GM19455 (cell line): ENCODE data around the gene SRXN1.
A peak's percentile ranks its signal among the peaks of the same experiment; 100 is the strongest.
"Not testable (repeated sequence)": the region's sequence is repeated elsewhere in the genome, so short reads cannot be mapped to it uniquely, and the experiment has no call there.

Experiments
- ATAC-seq: cut with Tn5 transposase; IDR thresholded peaks from one replicate; pipeline ENCODE4 v1.9.1; 2021; ENCODE audit not compliant: unreplicated experiment

The SRXN1 gene

DNA sequence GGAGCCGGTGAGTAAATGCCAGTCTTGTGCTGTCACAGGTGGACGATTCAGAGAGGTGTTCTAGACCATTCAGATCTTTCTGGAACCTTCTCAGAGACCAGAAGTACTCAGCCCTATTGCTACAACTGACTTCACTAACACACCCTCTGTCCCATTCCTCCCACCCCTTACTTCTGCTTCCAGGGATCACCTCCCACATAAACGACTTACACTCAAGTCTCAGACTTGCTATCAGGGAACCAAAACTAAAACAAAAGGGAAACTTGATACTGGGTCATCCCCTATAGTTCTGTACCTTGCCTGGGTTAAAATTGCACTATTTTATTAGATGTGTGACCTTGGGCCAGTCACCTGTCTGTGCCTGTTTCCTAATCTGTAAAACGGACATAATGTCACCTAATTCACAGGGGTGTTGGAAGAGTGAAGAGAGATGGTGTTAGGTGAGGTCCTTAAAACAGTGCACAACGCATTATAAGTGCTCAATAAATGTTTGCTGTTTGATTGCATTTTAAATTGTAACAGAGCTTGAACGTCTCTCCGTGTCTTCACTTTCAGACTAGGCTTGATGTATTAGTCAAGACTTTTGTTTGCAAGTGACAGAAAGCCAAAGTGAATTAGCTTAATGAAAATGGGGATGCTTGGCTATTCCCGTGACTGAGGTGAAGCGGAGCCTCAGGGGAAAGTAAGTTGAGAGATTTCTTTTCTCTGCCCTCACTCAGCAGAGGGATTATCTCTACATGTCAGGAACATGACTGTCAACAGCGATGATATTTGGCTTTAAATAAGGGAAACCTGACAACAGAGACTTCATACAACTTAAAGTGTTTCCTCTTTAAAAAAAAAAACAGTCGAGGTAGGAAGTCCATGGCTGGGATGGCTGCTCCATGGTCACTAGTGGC lies 3.0 kb upstream of the SRXN1 start:
- ATAC-seq: no peak

DNA sequence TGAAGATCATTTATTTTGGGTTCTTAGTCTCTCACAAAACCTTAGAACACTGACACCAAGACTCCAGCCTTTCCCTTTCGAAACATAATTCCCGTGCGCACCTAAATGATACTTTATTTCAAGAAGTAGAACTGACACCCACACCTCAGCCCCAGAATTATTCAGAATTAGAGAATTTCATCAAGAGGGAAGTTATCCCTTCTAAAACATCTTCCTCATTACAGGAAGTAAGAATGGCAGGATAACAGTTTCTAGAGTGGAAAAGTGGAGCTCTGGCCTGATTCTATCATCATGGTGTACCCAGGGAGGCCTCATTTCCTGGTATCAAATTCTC lies 1.4 kb upstream of the SRXN1 start:
- no peak for ATAC-seq

DNA sequence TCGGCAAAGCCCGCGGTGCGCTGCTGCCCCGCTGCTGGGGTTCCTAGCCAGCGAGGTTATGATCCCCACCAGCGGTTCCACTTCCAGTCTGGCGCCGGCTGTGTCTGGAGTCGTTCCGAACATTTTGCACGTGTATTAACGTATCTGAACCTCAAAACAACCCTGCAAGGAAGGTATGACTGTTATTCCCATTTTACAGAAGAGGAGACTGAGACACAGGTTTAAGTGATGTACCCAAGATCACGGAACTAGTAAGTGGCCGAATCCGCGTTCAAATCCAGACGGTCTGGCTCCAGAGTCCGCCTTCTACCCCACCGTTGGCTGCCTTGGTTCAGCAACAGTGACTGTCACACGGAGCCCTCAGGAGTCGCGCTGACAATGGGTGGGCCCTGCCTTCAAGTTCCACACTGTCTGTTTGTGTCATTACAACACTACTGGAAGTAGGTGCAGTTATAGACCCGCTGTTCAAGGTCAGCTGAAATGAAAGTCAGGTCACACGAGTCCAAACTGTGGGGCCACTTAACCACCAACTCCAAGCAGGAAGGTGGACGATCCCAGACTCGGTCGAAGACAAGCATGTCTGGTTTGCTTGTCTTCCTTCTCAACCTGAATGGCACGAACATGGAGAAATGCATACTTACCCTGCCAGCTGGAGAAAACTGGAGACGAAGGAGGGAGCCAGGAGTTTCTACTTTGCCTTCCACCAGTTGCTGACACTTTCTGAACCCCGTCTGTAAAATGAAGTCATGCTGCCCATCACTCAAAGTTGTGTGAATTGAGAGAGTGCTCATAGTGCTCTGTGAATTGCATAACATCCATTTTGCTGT lies 803 bp upstream of the SRXN1 start:
- ATAC-seq: no peak

DNA sequence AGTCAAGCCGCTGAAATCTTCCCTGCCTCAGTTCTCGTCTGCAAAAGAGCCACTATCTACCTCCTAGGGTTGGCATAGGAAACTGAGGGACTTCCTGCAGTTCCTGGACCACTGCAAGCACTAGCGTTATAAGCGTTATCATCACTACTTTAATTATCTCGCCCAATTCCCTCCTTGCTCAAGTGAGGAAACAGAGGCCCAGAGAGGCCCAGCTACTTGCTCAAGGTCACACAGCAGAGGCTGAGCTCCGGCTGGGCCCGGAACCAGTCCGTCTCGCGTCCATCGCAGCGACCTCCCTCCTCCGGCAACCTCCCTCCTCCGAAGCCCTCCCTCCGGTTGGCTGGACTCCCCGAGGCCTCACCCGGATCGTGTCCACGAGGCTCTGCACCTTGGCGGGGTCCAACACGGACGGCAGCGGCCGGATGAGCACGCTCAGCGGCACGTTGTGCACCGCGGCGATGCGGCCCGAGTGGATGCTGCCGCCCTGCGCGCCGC lies 338 bp downstream of the SRXN1 start:
- peak; percentile 32 for ATAC-seq

DNA sequence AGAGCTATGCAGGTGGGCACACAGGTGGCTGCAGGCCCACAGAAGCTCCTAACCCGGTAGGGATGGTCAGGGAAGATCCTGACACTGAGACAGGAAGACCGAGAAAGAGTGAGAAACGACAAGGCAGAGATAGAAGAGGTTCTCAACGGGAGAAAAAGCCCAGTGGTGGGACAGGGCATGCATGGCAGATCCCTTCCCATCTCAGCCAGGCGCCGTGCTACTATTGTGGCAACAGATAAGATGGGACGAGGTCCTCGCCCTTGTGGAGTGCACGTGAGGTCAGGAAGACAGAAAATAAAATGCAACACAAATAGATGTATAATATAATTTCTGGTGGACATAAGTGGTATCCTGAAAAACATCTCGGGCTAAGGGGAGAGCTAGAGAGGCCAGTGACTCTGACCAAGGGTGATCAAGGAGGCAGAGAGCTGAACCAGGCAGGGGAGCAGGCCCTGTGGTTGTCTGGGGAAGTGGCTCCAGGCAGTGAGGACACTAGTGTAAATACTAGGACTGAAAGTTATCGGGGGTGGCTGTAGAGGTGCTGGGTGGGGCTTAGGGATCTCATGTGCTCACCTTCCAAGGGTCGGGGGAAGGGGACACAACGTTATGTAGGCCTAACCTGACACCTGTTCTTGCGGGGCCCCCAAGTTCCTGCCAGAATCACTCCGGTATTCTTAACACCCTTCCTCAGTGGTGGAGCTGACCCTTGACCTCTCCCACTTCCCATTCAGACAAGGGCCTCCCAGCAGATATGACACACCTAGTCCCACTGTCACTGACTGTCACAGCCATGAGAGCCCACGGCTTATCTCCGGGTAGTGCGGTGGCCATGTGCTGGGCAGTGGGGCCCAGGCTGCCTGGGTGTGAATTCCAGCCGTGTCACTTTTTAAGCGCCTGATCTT lies 1.0 kb downstream of the SRXN1 start:
- ATAC-seq: no peak

DNA sequence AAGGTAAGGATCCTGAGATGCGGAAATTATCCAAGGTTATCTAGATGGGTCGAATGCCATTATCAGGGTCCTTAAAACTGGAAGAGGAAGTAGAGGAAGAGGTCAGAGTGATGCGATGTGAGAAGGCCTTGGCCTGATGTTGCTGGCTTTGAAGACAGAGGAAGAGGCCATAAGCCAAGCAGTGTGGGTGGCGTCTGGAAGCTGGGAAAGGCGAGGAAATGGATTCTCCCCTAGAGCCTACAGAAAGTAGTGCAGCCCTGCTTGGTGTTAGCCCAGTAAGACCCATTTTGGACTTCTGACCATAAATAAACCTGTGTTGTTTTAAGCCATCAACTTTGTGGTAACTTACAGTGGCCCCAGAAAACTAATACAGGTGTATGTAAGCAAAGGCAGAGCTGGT lies 2.0 kb downstream of the SRXN1 start:
- no peak for ATAC-seq

DNA sequence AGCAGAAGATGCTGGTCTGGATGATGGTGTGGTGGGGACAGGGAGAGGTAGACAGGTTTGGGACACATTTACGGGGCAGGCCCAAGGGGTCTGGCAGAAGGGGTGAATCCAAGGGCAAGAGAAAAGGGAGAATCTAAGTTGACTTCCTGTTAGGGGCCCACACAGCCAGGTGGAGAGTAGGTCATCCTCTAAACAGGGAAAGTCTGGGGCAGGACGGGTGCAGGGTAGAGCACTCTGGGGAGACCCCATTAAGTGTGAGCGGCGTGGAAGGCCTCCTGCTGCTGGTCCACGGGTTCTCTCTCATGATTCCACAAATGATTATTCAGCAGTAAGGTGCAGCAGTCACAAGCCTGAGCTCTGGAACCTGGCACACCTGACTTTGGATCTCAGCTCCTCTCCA lies 2.7 kb downstream of the SRXN1 start:
- no peak for ATAC-seq

DNA sequence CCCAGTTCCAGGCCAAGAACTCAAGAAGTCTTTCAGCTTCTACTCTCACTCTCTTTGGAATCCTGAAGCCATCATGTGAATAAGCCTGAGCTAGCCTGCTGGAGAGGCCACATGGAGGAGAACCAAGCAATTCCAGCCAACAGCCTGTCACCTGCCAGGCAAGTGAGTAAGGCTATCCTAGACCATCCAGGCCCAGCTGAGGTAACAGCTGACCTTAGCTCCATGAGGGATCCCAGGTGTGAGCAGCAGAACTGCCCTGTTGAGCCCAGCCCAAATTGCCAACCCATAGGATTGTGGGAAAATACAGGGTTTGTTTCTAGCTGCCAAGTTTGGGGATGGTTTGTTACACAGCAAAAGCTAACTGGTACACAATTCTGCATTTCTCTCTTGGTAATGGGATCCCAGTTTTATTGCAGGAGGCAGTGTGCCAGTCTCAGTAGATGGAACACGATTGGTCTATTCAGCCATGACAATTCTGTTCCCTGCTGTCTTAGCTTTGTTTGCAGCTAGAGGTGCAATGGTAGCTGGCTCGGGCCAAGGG lies 5.5 kb downstream of the SRXN1 start:
- ATAC-seq: no peak

DNA sequence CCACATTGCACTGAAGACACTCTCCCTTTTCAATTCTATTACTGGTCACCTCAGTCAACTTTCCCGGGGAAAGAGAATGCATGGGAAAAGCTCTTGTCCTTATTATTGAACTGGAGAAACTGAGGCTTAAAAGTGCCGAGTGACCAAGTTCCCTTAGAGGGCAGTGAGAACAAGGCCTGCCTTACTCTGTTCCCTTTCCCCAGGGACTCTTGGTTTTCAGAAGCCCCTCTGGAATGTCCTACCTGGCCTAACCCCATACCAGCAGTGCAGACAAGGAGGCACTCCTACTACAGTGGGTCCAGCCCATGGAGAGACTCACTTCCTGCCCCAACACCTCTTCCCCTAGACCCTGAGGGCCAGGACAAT lies 6.1 kb downstream of the SRXN1 start:
- no peak for ATAC-seq

DNA sequence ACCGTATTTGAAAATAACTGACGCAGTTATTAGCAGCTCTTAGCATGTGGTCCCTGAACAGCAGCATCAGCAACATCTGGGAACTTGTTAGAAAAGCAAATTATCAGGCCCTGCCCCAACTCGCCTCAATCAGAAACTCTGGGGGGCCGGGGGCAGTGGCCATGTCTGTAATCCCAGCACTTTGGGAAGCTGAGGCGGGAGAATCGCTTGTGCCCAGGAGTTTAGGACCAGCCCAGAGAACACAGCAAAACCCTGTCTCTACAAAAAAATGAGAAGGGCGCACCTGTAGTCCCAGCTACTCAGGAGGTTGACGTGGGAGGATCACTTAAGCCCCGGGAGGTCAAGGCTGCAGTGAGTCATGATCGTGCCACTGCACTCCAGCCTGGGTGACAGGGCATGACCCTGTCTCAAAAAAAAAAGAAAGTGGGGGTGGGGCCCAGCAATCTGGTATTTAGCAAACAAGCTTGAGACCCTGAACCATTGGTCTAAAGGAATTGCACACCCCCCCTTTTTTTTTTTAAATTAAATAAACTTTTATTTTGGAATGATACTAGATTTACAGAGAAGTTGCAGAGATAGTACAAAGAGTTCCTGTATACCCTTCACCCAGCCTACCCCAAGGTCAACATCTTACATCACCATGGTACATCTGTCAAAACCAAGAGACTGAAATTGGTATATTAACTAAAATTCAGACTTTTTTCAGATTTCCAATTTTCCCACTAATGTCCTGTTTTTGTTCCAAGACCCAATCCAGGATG lies 6.7 kb downstream of the SRXN1 start:
- ATAC-seq: no peak

DNA sequence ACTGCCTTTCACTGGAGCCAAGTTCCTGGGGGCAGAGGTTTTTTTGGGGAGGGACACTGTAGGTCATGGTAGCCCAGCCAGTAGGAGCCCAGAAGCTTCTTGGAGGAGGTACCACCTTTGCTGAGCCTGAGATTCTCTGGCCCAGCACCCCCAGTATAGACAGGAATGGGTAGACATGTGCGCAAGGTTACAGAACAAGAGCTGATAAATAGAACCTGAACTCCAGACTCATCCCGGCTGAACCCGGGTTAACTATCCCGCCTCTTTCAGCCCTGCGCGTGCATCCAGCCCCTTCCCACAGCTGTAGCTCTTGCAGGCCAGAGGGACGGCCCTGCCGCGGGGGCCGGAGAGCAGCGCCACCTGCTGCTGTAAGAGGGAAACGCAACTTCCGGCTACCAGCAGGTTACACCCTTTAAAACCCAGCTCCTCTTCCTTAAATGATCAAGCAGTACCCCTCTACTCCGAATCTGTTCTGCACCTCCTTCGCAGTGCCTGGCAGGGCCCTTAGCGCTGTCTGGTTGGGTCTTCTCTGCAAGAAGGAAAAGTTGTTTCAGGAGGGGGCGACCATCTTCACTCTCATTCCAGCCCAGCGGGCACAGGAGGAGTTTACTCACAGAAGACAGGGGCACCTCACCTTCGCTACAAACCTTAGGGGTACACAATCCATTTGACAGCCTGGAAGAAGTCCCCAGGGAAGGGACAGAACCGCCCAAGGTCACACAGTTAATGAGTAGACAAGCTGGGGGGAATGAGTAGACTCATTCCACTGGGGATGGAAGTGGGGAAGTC lies 7.5 kb downstream of the SRXN1 start:
- ATAC-seq: peak; percentile 68

DNA sequence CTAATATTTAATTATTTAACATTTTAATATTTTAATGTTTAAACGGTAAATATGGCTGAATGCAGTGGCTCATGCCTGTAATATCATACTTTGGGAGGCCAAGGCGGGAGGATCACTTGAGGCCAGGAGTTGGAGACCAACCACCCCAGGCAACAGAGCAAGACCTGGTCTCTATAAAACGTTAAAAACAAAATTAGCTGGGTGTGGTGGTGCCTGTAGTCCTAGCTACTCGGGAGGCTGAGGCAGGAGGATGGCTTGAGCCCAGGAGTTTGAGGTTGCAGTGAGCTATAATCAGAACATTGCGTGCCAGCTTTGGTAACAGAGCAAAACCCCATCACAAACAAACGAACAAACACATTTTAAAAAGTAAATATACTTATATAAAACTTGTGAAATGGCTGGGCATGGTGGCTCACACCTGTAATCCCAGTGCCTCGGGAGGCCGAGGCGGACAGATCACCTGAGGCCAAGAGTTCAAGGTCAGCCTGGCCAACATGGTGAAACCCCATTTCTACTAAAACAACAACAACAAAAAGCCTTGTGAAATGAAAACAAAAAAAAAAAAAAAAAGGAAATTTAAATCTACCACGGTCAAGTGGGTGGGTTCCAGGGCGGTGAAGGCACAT lies 8.2 kb downstream of the SRXN1 start:
- no peak for ATAC-seq

DNA sequence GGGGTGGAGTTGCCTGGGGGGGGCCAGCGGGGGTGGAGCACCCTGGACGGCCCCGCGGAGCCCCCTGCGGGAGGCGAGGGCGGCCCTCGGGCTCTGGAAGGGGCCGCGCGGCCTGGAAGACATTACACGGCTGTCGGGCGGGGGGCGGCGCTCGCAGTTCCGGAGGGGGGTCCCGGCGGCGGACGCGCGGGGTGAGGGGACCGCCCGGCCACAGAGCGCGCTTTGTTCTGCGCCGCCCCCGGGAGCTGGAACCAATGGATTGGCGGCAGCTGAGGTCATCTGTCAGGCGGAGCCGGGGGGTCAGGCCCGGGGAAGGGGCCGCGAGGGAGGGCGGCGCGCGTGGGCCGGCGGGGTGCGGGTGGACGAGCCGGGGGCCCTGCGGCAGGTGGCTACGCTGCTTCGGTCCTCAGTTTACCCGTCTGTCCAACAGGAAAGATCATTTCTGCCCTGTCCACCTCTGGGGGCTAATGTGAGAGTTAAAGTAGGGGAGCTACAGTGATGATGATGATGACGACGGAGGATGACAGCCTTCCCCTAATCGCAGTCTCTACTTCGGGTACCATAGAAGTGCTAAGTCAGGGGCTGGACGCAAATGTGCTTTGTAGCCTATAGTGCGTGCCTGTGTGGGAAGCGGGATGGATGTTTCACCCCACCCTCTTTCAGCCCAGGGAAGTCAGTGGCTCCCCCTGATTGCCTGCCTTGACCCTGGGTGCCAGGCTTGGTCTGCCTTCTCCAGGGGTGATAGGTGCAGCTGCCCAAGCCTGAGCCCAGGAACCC lies 10.4 kb downstream of the SRXN1 start:
- no peak for ATAC-seq

DNA sequence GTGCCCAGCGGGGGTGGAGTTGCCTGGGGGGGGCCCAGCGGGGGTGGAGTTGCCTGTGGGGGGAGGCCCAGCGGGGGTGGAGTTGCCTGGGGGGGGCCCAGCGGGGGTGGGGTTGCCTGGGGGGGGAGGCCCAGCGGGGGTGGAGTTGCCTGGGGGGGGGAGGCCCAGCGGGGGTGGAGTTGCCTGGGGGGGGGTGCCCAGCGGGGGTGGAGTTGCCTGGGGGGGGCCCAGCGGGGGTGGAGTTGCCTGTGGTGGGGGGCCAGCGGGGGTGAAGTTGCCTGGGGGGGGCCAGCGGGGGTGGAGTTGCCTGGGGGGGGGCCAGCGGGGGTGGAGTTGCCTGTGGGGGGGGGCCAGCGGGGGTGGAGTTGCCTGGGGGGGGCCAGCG lies 11.0 kb downstream of the SRXN1 start:
- not testable (repeated sequence) for ATAC-seq

DNA sequence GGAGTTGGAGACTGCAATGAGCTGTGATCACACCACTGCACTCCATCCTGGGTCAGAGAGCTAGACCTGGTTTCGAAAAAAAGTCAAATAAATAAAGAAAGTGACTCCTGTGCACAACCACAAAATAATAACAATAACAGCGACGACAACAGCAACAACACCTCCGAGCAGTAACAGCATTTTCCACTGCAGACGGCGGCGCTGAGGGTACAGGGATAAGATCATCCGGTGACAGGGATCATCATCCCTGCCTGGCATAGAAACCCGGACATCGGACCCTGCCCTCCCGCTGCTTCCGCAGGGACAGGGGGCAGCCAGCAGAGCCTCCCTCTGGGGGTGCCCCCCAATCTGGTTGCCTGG lies 11.5 kb downstream of the SRXN1 start:
- no peak for ATAC-seq

DNA sequence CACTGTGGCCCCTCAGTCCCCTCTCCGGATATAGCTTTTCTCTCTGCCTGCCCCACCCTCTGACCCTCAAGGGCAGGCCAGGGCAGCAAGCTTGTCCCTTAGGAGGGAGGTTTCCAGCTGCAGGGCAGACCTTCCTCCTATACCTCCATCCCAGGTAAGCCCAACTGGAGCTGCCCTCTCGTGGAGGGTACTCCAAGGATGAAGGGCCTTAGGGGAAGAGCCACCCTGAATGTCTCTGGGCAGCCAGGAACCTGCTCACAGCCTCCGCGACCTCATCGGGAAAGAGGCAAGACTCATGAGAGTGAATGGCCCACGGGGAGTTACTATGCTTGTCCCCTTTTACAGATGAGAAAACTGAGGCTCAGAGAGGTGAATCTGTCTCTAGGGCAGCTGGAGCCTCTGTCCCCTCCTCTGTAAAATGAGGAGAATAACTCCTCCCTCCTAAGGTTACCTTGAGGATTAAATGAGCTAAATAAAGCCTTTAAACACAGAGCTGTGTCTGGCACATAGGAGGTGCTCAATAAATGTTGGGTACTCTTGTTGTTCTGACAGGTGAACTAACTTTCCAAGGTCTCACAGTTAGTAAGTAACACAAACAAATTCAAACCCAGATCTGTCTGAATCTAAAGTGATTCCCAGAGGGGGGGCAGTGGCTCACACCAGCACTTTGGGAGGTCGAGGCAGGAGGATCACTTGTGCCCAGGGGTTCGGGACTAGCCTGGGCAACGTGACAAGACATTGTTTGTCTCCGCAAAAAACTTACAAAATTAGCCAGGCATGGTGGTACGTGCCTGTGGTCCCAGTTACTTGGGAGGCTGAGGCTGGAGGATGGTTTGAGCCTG lies 12.1 kb downstream of the SRXN1 start:
- ATAC-seq: no peak

DNA sequence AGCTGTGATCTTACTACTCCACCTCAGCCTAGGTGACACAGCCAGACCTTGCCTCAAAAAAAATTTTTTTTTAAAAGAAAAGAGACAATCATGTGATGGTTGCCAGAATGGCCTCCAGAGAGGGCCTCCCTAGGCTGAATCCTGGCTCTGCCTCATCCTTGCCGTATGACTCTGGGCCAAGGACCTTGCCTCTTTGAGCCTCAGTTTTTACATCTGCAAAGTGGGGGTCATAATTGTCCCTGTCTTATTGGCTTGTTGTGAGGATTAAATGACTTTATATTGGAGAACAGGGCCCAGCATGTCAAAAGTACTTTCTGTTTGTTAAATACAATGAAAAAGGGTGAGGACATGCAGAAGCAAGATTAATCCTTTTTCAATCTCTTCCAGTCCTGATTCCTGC lies 14.4 kb downstream of the SRXN1 start:
- ATAC-seq: no peak
